HCT116 (cell line): ENCODE data around the gene DNAJC3. TPM values are rescaled to one million over a fixed set of nuclear protein-coding genes. Genes with fewer than 3 reads are reported as not detected.

ENCODE experiments used
- ATAC-seq: fragments of 200-7000 bp; cut with Tn5 transposase; 2 replicates; pipeline ENCODE4 v1.9.1; 2020; ENCODE audit warnings: mild to moderate bottlenecking, moderate library complexity
- BruUV-seq: library from RNA; stranded (reverse); fragments of 400-500 nt; replicated peaks from 2 replicates; lab custom pipeline; 2021; lab: Mats Ljungman, UMichigan
- CTCF ChIA-PET: fragments of 300-600 bp; sonication (Branson Sonifier 250); formaldehyde crosslinking; loops from one replicate; lab custom pipeline; 2021; ENCODE audit warnings: antibody characterized with exemption; lab: Charles Lee
- POLR2A ChIA-PET: fragments of 300-600, 350-600 bp; sonication (Branson Sonifier 250); formaldehyde crosslinking; loops from one replicate; lab custom pipeline; 2021; ENCODE audit warnings: antibody characterized with exemption; lab: Charles Lee
- RAD21 ChIA-PET, 2 experiments: fragments of 300-600 bp; sonication (Branson Sonifier 250); formaldehyde crosslinking; loops; one replicate each; lab custom pipeline; 2023; ENCODE audit warnings: low total read pairs in 2 of 2; ENCODE audit not compliant: uncharacterized antibody in 2 of 2, unreplicated experiment in 2 of 2, low non-redundant PET in 1 of 2; lab: Charles Lee
- DNase-seq: peaks from one replicate; pipeline ENCODE4 v3.0.0-alpha.2; 2010; ENCODE audit warnings: low read depth, low spot score
- H2AFZ ChIP-seq: fragments of 200-600 bp; shearing (Covaris generic), sonication (generic); 2 replicates; pipeline ENCODE4 v1.6.1; 2017; ENCODE audit warnings: low read depth, mixed run types, mixed read lengths, antibody characterized with exemption, low read length; ENCODE audit not compliant: poor library complexity, severe bottlenecking
- H3K27ac ChIP-seq: 2 replicates; pipeline ENCODE4 v1.5.1; 2012; ENCODE audit warnings: low read depth, low read length
- H3K27me3 ChIP-seq: fragments of 200-600 bp; sonication (generic); 2 replicates; pipeline ENCODE4 v1.6.1; 2016; ENCODE audit warnings: mixed run types, low read length, mixed read lengths; ENCODE audit not compliant: insufficient read depth
- H3K36me3 ChIP-seq, 2 experiments: fragments of 200-500 bp in 1 of 2; fragments of 200-600 bp in 1 of 2; sonication (Bioruptor generic) in 1 of 2; sonication (generic) in 1 of 2; 2 replicates each; pipeline versions ENCODE4 v1.5.1 to v1.6.1; 2014 to 2016; ENCODE audit warnings: low read length in 2 of 2, inconsistent platforms in 1 of 2, mixed read lengths in 1 of 2, mixed run types in 1 of 2; ENCODE audit not compliant: insufficient read depth in 2 of 2, control insufficient read depth in 1 of 2
- H3K4me1 ChIP-seq, 2 experiments: fragments of 200-600 bp in 1 of 2; sonication (generic) in 1 of 2; 2 replicates each; pipeline versions ENCODE4 v1.5.1 to v1.6.1; 2012 to 2017; ENCODE audit warnings: low read length in 2 of 2, inconsistent platforms in 1 of 2, mild to moderate bottlenecking in 1 of 2, mixed read lengths in 1 of 2, mixed run types in 1 of 2, moderate library complexity in 1 of 2; ENCODE audit not compliant: insufficient read depth in 2 of 2, control insufficient read depth in 1 of 2
- H3K4me2 ChIP-seq: fragments of 200-600 bp; sonication (generic); 2 replicates; pipeline ENCODE4 v1.6.1; 2017; ENCODE audit warnings: mixed run types, low read length, mixed read lengths
- H3K4me3 ChIP-seq, 2 experiments: fragments of 200-600 bp in 1 of 2; sonication (generic) in 1 of 2; replicated peaks in 1 of 2; 2 replicates each; pipeline ENCODE4 v1.5.1; 2011 to 2016; ENCODE audit warnings: low read length in 2 of 2, control low read depth in 1 of 2, low read depth in 1 of 2, mild to moderate bottlenecking in 1 of 2, mixed read lengths in 1 of 2, mixed run types in 1 of 2
- H3K79me2 ChIP-seq: fragments of 200-600 bp; sonication (generic); 2 replicates; pipeline ENCODE4 v1.6.1; 2017; ENCODE audit warnings: mild to moderate bottlenecking, mixed run types, low read length, moderate library complexity, mixed read lengths; ENCODE audit not compliant: insufficient read depth
- H3K9ac ChIP-seq: fragments of 200-600 bp; sonication (generic); 2 replicates; pipeline ENCODE4 v1.6.1; 2016; ENCODE audit warnings: low read length, mixed read lengths
- H3K9me2 ChIP-seq: fragments of 200-600 bp; sonication (generic), shearing (Covaris generic); 2 replicates; pipeline ENCODE4 v1.6.1; 2017; ENCODE audit warnings: mixed run types, mild to moderate bottlenecking, moderate library complexity; ENCODE audit not compliant: insufficient read depth
- H3K9me3 ChIP-seq, 2 experiments: fragments of 200-500 bp in 1 of 2; fragments of 200-600 bp in 1 of 2; sonication (Bioruptor generic) in 1 of 2; sonication (generic) in 1 of 2; 2 replicates each; pipeline ENCODE4 v1.6.1; 2014 to 2017; ENCODE audit warnings: low read length in 2 of 2, mixed read lengths in 2 of 2, inconsistent platforms in 1 of 2, low read depth in 1 of 2, mild to moderate bottlenecking in 1 of 2, mixed run types in 1 of 2, moderate library complexity in 1 of 2; ENCODE audit not compliant: control insufficient read depth in 1 of 2, insufficient read depth in 1 of 2
- H4K20me1 ChIP-seq: fragments of 200-600 bp; sonication (generic), shearing (Covaris generic); 2 replicates; pipeline ENCODE4 v1.6.1; 2017; ENCODE audit warnings: mixed run types, mild to moderate bottlenecking, moderate library complexity; ENCODE audit not compliant: insufficient read depth
- CBX3 ChIP-seq: IDR thresholded peaks from 2 replicates; pipeline ENCODE4 v1.6.1; 2012; ENCODE audit warnings: low read depth
- EGR1 ChIP-seq: IDR thresholded peaks from 2 replicates; pipeline ENCODE4 v1.6.1; 2012; ENCODE audit warnings: low read depth
- EZH2 ChIP-seq: fragments of 200-600 bp; sonication (generic); IDR thresholded peaks from 2 replicates; pipeline ENCODE4 v1.6.1; 2017; ENCODE audit warnings: antibody characterized with exemption, mixed run types
- JUND ChIP-seq: IDR thresholded peaks from 2 replicates; pipeline ENCODE4 v1.6.1; 2012
- MAX ChIP-seq: IDR thresholded peaks from 2 replicates; pipeline ENCODE4 v1.6.1; 2012
- POLR2A ChIP-seq: IDR thresholded peaks from 2 replicates; pipeline ENCODE4 v1.7.0; 2011; ENCODE audit warnings: borderline replicate concordance; ENCODE audit not compliant: insufficient read depth, insufficient read length; ENCODE audit errors: extremely low read depth
- POLR2AphosphoS5 ChIP-seq: IDR thresholded peaks from 2 replicates; pipeline ENCODE4 v1.6.1; 2011; ENCODE audit warnings: mild to moderate bottlenecking, low read depth, low read length, moderate library complexity
- RAD21 ChIP-seq: IDR thresholded peaks from 2 replicates; pipeline ENCODE4 v1.6.1; 2012; ENCODE audit warnings: low read depth, mild to moderate bottlenecking
- SIN3A ChIP-seq: IDR thresholded peaks from 2 replicates; pipeline ENCODE4 v1.6.1; 2012; ENCODE audit warnings: low read depth
- TCF7L2 ChIP-seq: IDR thresholded peaks from 2 replicates; pipeline ENCODE4 v1.7.0; 2011; ENCODE audit warnings: borderline replicate concordance, inconsistent platforms; ENCODE audit not compliant: insufficient read depth, insufficient read length; ENCODE audit errors: extremely low read depth
- YY1 ChIP-seq: IDR thresholded peaks from 2 replicates; pipeline ENCODE4 v1.6.1; 2011; ENCODE audit warnings: low read length, low read depth, moderate library complexity, mild to moderate bottlenecking; ENCODE audit not compliant: insufficient replicate concordance; ENCODE audit errors: extremely low read depth
- ZBTB33 ChIP-seq: IDR thresholded peaks from 2 replicates; pipeline ENCODE4 v1.6.1; 2011; ENCODE audit warnings: mild to moderate bottlenecking, low read length, moderate library complexity; ENCODE audit not compliant: insufficient replicate concordance; ENCODE audit errors: extremely low read depth
- ZNF274 ChIP-seq: fragments of 200-500 bp; sonication (Bioruptor generic); IDR thresholded peaks from 2 replicates; pipeline ENCODE4 v1.6.1; 2014; ENCODE audit warnings: mild to moderate bottlenecking, low read depth, low read length, inconsistent platforms
- intact Hi-C: fragments of 100-400 bp; cut with micrococcal nuclease; formaldehyde crosslinking; loops from 2 replicates; pipeline ENCODE4 v1.10.0; 2022
- total RNA-seq: library from RNA; stranded (reverse); gene quantifications from one replicate; pipeline ENCODE4 v1.2.1, GENCODE V29; 2021; ENCODE audit not compliant: unreplicated experiment
- TF ChIP-seq, protein P1 (sequence below), 3 experiments: fragments of 200-600 bp in 1 of 3; sonication (generic) in 1 of 3; IDR thresholded peaks in 2 of 3; conservative IDR thresholded peaks in 1 of 3; 2 replicates each; pipeline ENCODE4 v1.5.1; 2012 to 2017; ENCODE audit warnings: low read depth in 2 of 3, low read length in 2 of 3, antibody characterized with exemption in 1 of 3, borderline replicate concordance in 1 of 3, control low read depth in 1 of 3, mild to moderate bottlenecking in 1 of 3, mixed read lengths in 1 of 3, mixed run types in 1 of 3, moderate library complexity in 1 of 3; ENCODE audit not compliant: insufficient read depth in 1 of 3

The DNAJC3 gene
- total RNA-seq, 1 experiment from 2014 or later = 28.5 TPM

GRCh38 chr13:95677564-95678266, 776 bp downstream of the DNAJC3 start:
- no peak for DNase-seq

GRCh38 chr13:95678967-95679366, 2.0 kb downstream of the DNAJC3 start:
- Histone ChIP-seq H3K4me3 (no peak overlapping the region), H3K27me3 (no peaks in the 10 kb centered on the region), H3K9me3 (no peaks in the 10 kb centered on the region), H3K9me2 (no peaks in the 10 kb centered on the region), H4K20me1 (no peaks in the 10 kb centered on the region; the same call in 1 of the 2 replicates), H3K9ac (no peak overlapping the region), H3K79me2 (peaks cover 63% of the 10 kb centered on the region), H3K4me2 (peak overlapping the region; percentile 79; the same call in 1 of the 2 replicates), H3K36me3 (no peaks in the 10 kb centered on the region), H2AFZ (no peak overlapping the region), H3K27ac (no peak overlapping the region), H3K4me1 (peaks cover 0 to 16% of the 10 kb centered on the region in 2 experiments; a peak in 2 of 4 replicates)
- TF ChIP-seq POLR2AphosphoS5 (no peak), CBX3 (no peak), EGR1 (no peak), YY1 (no peak), TCF7L2 (no peak), ZNF274 (no peak), RAD21 (no peak), ZBTB33 (no peak), MAX (no peak), POLR2A (no peak), JUND (no peak), EZH2 (no peak), SIN3A (no peak)
- TF ChIP-seq, protein P1, sequence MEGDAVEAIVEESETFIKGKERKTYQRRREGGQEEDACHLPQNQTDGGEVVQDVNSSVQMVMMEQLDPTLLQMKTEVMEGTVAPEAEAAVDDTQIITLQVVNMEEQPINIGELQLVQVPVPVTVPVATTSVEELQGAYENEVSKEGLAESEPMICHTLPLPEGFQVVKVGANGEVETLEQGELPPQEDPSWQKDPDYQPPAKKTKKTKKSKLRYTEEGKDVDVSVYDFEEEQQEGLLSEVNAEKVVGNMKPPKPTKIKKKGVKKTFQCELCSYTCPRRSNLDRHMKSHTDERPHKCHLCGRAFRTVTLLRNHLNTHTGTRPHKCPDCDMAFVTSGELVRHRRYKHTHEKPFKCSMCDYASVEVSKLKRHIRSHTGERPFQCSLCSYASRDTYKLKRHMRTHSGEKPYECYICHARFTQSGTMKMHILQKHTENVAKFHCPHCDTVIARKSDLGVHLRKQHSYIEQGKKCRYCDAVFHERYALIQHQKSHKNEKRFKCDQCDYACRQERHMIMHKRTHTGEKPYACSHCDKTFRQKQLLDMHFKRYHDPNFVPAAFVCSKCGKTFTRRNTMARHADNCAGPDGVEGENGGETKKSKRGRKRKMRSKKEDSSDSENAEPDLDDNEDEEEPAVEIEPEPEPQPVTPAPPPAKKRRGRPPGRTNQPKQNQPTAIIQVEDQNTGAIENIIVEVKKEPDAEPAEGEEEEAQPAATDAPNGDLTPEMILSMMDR (IDR thresholded peaks at IDR 0.05 in 2 of 3, conservative IDR thresholded peaks at IDR 0.05 in 1 of 3; ENCODE audit: borderline replicate concordance in 1 of 3, insufficient read depth in 1 of 3, low read depth in 2 of 3, low read length in 2 of 3) = no peak
- RAD21 ChIA-PET = no interaction called here
- CTCF ChIA-PET = no interaction called here
- DNase-seq (no peak), ATAC-seq (no peak)
- POLR2A ChIA-PET = no interaction called here
- BruUV-seq = no TSS peak
- intact Hi-C loops = no loop called here

More at GRCh38 chr13:95677564-95678266, 776 bp downstream of the DNAJC3 start:
- TF ChIP-seq SIN3A = no peak
- CTCF ChIA-PET = no interaction called here
- Histone ChIP-seq H3K9me3 (no peaks in the 10 kb centered on the region), H3K9me2 (no peaks in the 10 kb centered on the region), H3K27ac (peak overlapping the region; percentile 70), H3K4me2 (peak overlapping the region; percentile 79), H3K4me1 (peaks cover 0 to 16% of the 10 kb centered on the region in 2 experiments; a peak in 2 of 4 replicates), H3K27me3 (no peaks in the 10 kb centered on the region), H3K4me3 (peak overlapping the region; percentile 71 to 74), H2AFZ (no peak overlapping the region), H3K36me3 (no peaks in the 10 kb centered on the region), H4K20me1 (no peaks in the 10 kb centered on the region; the same call in 1 of the 2 replicates), H3K79me2 (peaks cover 53% of the 10 kb centered on the region), H3K9ac (peak overlapping the region; percentile 81)
- POLR2A ChIA-PET = interaction anchor here (0.9 kb wide), 1 partner anchor 376 kb away, joined by 4 read pairs; the partner anchor contains the start of gene UGGT2
- intact Hi-C loops = no loop called here
- RAD21 ChIA-PET = no interaction called here
- ATAC-seq = peak; percentile 6; the same call in 1 of the 2 replicates
- TSS peak; percentile 55 for BruUV-seq
